ENCODE results near the gene LRMDA. TPM values are rescaled to one million over a fixed set of nuclear protein-coding genes. Genes with fewer than 3 reads are reported as not detected.

The LRMDA gene
- total and polyA plus RNA-seq, 2 donors (not counting 3 experiments of a cell fraction or from before 2014, with no cell fraction given), result 9.7 to 18.0 TPM

- POLR2A ChIA-PET, result no interaction called here
- no peaks in the 10 kb centered on the region for H3K27me3 ChIP-seq (ENCODE audit: control insufficient read depth in 2 of 2, insufficient read depth in 2 of 2, low read length in 2 of 2)
- intact Hi-C loops (cut with micrococcal nuclease), result no loop called here
- H3K4me2 ChIP-seq (ENCODE audit: insufficient read depth, low read length), result no peak overlapping the region
- H3K27ac ChIP-seq (ENCODE audit: insufficient read depth, low read depth, low read length), result no peak overlapping the region
- no peaks in the 10 kb centered on the region for H4K20me1 ChIP-seq (replicated peaks; ENCODE audit: control insufficient read depth, extremely low read depth, insufficient read depth, low read length)
- no peaks in the 10 kb centered on the region for H3K4me1 ChIP-seq (ENCODE audit: control insufficient read depth, extremely low read depth, insufficient read depth, low read length)
- no peaks in the 10 kb centered on the region for H3K9me3 ChIP-seq (replicated peaks; ENCODE audit: control insufficient read depth, insufficient read depth, low read length)
- no peaks in the 10 kb centered on the region for H3K79me2 ChIP-seq (ENCODE audit: control insufficient read depth, insufficient read depth, low read length)
- FAIRE-seq (no peak), DNase-seq (ENCODE audit: low read depth, low spot score) (no peak)
- H2AFZ ChIP-seq (ENCODE audit: low read depth, low read length), result no peak overlapping the region
- H3K4me3 ChIP-seq (replicated peaks in 1 of 3; ENCODE audit: insufficient read depth in 1 of 3, low read depth in 1 of 3, low read length in 3 of 3), result no peak overlapping the region
- CTCF ChIA-PET, result interaction anchor here (0.9 kb wide), 1 partner anchor 180 kb away, joined by 3 read pairs; no protein-coding TSS in a partner anchor
- TF ChIP-seq POLR2A (IDR thresholded peaks at IDR 0.05; ENCODE audit: low read depth, low read length) (no peak), MYC (IDR thresholded peaks at IDR 0.05; ENCODE audit: low read depth, low read length) (no peak), CTCF (IDR thresholded peaks at IDR 0.05; ENCODE audit: extremely low read depth in 1 of 2, insufficient read depth in 1 of 2, low read depth in 1 of 2, low read length in 2 of 2) (no peak), FOS (IDR thresholded peaks at IDR 0.05; ENCODE audit: borderline replicate concordance, insufficient read depth, low read length) (no peak), GATA2 (IDR thresholded peaks at IDR 0.05; ENCODE audit: insufficient read depth, insufficient read length, low read depth, low read length) (no peak), POLR2AphosphoS5 (IDR thresholded peaks at IDR 0.05; ENCODE audit: insufficient read depth, low read depth, low read length) (no peak), JUN (IDR thresholded peaks at IDR 0.05; ENCODE audit: borderline replicate concordance, insufficient read depth, insufficient read length, low read depth) (no peak), EZH2 (IDR thresholded peaks at IDR 0.05; ENCODE audit: borderline replicate concordance, low read depth, low read length, severe bottlenecking) (no peak)
- TF ChIP-seq, protein P1, sequence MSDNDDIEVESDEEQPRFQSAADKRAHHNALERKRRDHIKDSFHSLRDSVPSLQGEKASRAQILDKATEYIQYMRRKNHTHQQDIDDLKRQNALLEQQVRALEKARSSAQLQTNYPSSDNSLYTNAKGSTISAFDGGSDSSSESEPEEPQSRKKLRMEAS (IDR thresholded peaks at IDR 0.05; ENCODE audit: insufficient read depth, insufficient read length), result no peak
- no peak overlapping the region for H3K9ac ChIP-seq (replicated peaks; ENCODE audit: extremely low read depth, insufficient read depth, low read length)
- no peaks in the 10 kb centered on the region for H3K9me1 ChIP-seq (replicated peaks; ENCODE audit: control insufficient read depth, extremely low read depth, insufficient read depth, low read length)
- BruUV-seq (replicated peaks), result no TSS peak
- H3K36me3 ChIP-seq (ENCODE audit: control insufficient read depth in 2 of 2, extremely low read depth in 1 of 2, insufficient read depth in 2 of 2, low read length in 2 of 2), result no peaks in the 10 kb centered on the region
- dilution Hi-C loops (cut with MboI; ENCODE audit: extremely low pct_ligation_motif_present, low sequenced_read_pairs), result no loop called here
These were observed 144.5 kb downstream of the LRMDA start for GRCh38 chr10:75575940-75576339.
